H1 (cell line): Measurements from ENCODE around the gene DCAF4.

Source experiments
- CTCF ChIP-seq, 3 experiments: IDR thresholded peaks; 1 replicate in 2 of 3; 2 replicates in 1 of 3; pipeline versions ENCODE4 v1.5.1 to v1.6.1; 2011; ENCODE audit warnings: low read length in 3 of 3, mild to moderate bottlenecking in 3 of 3, inconsistent platforms in 2 of 3, low read depth in 1 of 3, moderate library complexity in 1 of 3; ENCODE audit not compliant: insufficient read depth in 1 of 3; ENCODE audit errors: control extremely low read depth in 1 of 3
- GABPA ChIP-seq: IDR thresholded peaks from 2 replicates; pipeline ENCODE4 v1.6.1; 2011; ENCODE audit warnings: mild to moderate bottlenecking, low read length, moderate library complexity, borderline replicate concordance; ENCODE audit not compliant: insufficient read depth
- HDAC6 ChIP-seq: IDR thresholded peaks from one replicate; pipeline ENCODE4 v1.7.1; 2012; ENCODE audit warnings: low read depth, mild to moderate bottlenecking, inconsistent platforms, low read length, moderate library complexity
- JUND ChIP-seq: IDR thresholded peaks from 2 replicates; pipeline ENCODE4 v1.6.1; 2011; ENCODE audit warnings: mild to moderate bottlenecking, improper control_type of control experiment, low read length
- SUZ12 ChIP-seq: fragments of 200-600 bp; sonication (generic); IDR thresholded peaks from 2 replicates; pipeline ENCODE4 v1.6.1; 2012; ENCODE audit warnings: mild to moderate bottlenecking, inconsistent platforms, low read length, moderate library complexity, mixed read lengths
- TBP ChIP-seq: IDR thresholded peaks from 2 replicates; pipeline ENCODE4 v1.6.1; 2011; ENCODE audit warnings: low read depth, low read length, improper control_type of control experiment

- no peak for TF ChIP-seq SUZ12
- no peak for TF ChIP-seq GABPA
- TF ChIP-seq CTCF (IDR thresholded peaks at IDR 0.05; ENCODE audit: control extremely low read depth in 1 of 3, insufficient read depth in 1 of 3, low read depth in 1 of 3, low read length in 3 of 3), result no peak
- TF ChIP-seq HDAC6, result no peak
- TF ChIP-seq TBP, result no peak
- no peak for TF ChIP-seq JUND
Observed at GRCh38 chr14:73007835-73008234, 81.6 kb downstream of the DCAF4 start.
